Adrenal gland (tissue), 12 donors: ENCODE results near the gene LASP1. TPM values are rescaled to one million over a fixed set of nuclear protein-coding genes. Genes with fewer than 3 reads are reported as not detected.

ENCODE experiments used
- DNase-seq, 7 donors: peaks; one replicate each; pipeline ENCODE4 v3.0.0-alpha.2; 2019 to 2020
- H3K27ac ChIP-seq, 5 donors: fragments of 200-600 bp; sonication (generic) in 4 of 5; 1 replicate in 3 of 5; 2 replicates in 2 of 5; pipeline versions ENCODE4 v1.5.1 to v1.8.0; 2016 to 2020; ENCODE audit warnings: mild to moderate bottlenecking in 1 of 5
- H3K27me3 ChIP-seq: fragments of 200-600 bp; 2 replicates; pipeline ENCODE4 v1.8.0; 2021
- H3K36me3 ChIP-seq, 2 donors: fragments of 200-600 bp; replicated peaks in 1 of 2; 1 replicate in 1 of 2; 2 replicates in 1 of 2; pipeline versions ENCODE4 v1.5.1 to v1.8.0; 2018 to 2022
- H3K4me1 ChIP-seq, 2 donors: fragments of 200-600 bp; replicated peaks in 1 of 2; 1 replicate in 1 of 2; 2 replicates in 1 of 2; pipeline versions ENCODE4 v1.5.1 to v1.8.0; 2018 to 2021
- H3K4me3 ChIP-seq, 4 donors: fragments of 200-600 bp; sonication (generic) in 3 of 4; one replicate each; pipeline ENCODE4 v1.5.1; 2016 to 2018
- H3K9me3 ChIP-seq, 3 donors: fragments of 200-600 bp; sonication (generic) in 1 of 3; replicated peaks in 1 of 3; 1 replicate in 2 of 3; 2 replicates in 1 of 3; pipeline versions ENCODE4 v1.5.1 to v1.8.0; 2016 to 2021
- POLR2A ChIP-seq, 2 donors: fragments of 450-650 bp; IDR thresholded peaks; one replicate each; pipeline ENCODE4 v1.6.1; 2017; ENCODE audit warnings: antibody characterized with exemption in 2 of 2, mild to moderate bottlenecking in 2 of 2, moderate library complexity in 1 of 2
- WGBS, 4 donors: extraction: QIAGEN DNeasy Blood & Tissue Kit in 2 of 4; methylation state at CpG; one replicate each; pipeline versions ENCODE4 v1.1.5 to v1.1.7; 2013 to 2017; 5-methylcytosine and 5-hydroxymethylcytosine counted together
- intact Hi-C, 2 donors: fragments of 100-400 bp; cut with DNase I; formaldehyde crosslinking; loops; one replicate each; pipeline versions ENCODE4 v1.14.1 to v1.15.0; 2022 to 2023
- polyA plus RNA-seq, 3 donors: library from polyadenylated mRNA; stranded (reverse); fragments of 200-250 nt in 2 of 3; fragments of 350-450 nt in 1 of 3; fragmentation: Illumina TruSeq in 1 of 3; extraction: RNeasy Lipid Tissue Mini Kit (QIAGEN cat#74804) in 1 of 3; gene quantifications; one replicate each; pipeline ENCODE4 v1.2.3, GENCODE V29; 2013 to 2014
- total RNA-seq, 9 donors: library from RNA; depleted of rRNA in 4 of 9; stranded (reverse); fragments of >200 nt in 4 of 9; fragments of 120-200 nt in 1 of 9; fragmentation: NEBNext Ultra II Directional in 1 of 9; extraction: Animal tissue kit (Norgen Biotek cat#: 25700) in 1 of 9; gene quantifications; one replicate each; pipeline versions ENCODE4 v1.1.0 to v1.2.4, GENCODE V29; 2013 to 2023
- TF ChIP-seq, protein P1 (sequence below), 6 experiments: fragments of 450-650 bp in 4 of 6; fragments of 200-600 bp in 2 of 6; sonication (generic) in 1 of 6; IDR thresholded peaks; 1 replicate in 5 of 6; 2 replicates in 1 of 6; pipeline versions ENCODE4 v1.5.1 to v1.8.0; 2016 to 2021; ENCODE audit warnings: antibody characterized with exemption in 6 of 6, mild to moderate bottlenecking in 2 of 6, moderate library complexity in 1 of 6
- donor health status: healthy with polysubstance abuse.
- donor health status: Bipolar disorder and iron deficiency.
- donor health status: DM: yes; HTN: yes; CAD: no.
- donor health status: DM: no; HTN: no; CAD: no.
- donor health status: DM: no; HTN: no; CAD: no.
- donor health status: DM: yes; HTN: yes; CAD: no.

The LASP1 gene
- total and polyA plus RNA-seq, 12 donors, result 36.3 to 123 (median 88.0) TPM

DNA sequence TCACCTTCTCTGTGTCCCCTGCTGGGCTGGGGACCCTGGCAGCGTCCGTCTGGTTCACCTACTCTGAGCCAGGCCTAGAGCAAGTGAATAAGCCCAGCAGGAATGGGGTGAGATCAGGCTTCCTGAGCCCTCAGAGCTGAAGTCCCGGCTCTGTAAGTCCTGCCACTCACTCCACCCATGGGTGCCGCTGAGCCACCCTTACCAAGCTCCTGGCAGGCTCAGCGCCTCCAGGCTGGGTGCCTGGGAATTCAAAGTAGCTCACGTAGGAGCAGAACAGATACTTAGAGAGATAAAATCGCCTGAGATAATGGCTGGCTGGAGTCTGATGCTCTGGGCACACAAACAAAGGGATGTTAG, 45.8 kb downstream of the LASP1 start:
- intact Hi-C loops, result no loop called here
- DNase-seq, result peak in 1 of 7 donors; percentile 19
- H3K9me3 ChIP-seq, result no peaks in the 10 kb centered on the region
- TF ChIP-seq, protein P1, sequence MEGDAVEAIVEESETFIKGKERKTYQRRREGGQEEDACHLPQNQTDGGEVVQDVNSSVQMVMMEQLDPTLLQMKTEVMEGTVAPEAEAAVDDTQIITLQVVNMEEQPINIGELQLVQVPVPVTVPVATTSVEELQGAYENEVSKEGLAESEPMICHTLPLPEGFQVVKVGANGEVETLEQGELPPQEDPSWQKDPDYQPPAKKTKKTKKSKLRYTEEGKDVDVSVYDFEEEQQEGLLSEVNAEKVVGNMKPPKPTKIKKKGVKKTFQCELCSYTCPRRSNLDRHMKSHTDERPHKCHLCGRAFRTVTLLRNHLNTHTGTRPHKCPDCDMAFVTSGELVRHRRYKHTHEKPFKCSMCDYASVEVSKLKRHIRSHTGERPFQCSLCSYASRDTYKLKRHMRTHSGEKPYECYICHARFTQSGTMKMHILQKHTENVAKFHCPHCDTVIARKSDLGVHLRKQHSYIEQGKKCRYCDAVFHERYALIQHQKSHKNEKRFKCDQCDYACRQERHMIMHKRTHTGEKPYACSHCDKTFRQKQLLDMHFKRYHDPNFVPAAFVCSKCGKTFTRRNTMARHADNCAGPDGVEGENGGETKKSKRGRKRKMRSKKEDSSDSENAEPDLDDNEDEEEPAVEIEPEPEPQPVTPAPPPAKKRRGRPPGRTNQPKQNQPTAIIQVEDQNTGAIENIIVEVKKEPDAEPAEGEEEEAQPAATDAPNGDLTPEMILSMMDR (IDR thresholded peaks at IDR 0.05), result no peak
- TF ChIP-seq POLR2A (IDR thresholded peaks at IDR 0.05), result no peak
- WGBS, 4 donors, result 92 to 98% (median 96%) methylated on average over 5 to 7 of the region's 7 CpGs
- H3K4me1 ChIP-seq, result peaks cover 12% of the 10 kb centered on the region in 2 donors
- H3K36me3 ChIP-seq, result peaks cover 0 to 61% of the 10 kb centered on the region in 2 donors
- H3K4me3 ChIP-seq, result no peak overlapping the region
- no peak overlapping the region for H3K27ac ChIP-seq
- H3K27me3 ChIP-seq, result no peaks in the 10 kb centered on the region

DNA sequence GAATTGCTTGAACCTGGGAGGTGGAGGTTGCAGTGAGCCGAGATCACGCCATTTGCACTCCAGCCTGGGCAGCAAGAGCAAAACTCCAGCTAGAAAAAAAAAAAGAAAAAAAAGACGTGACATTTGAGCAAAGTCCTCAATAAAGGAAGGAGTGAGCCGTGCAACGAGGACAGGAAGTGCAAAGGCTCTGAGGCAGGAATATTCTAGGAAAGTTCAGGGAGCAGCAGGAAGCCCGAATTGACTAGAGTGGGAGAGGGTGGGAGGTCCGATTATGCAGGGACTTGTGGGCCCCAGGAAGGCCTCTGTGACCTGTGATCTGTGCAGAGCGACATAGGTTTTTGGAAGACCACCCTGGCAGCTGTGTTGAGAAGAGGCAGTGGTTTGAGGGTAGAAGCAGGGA, 46.9 kb downstream of the LASP1 start:
- DNase-seq, result peak in 1 of 7 donors; percentile 33

GRCh38 chr17:38917259-38917658, 47.4 kb downstream of the LASP1 start:
- TF ChIP-seq POLR2A (IDR thresholded peaks at IDR 0.05), result no peak
- TF ChIP-seq, protein P1 (IDR thresholded peaks at IDR 0.05), result no peak
- Histone ChIP-seq H3K4me3 (no peak overlapping the region), H3K4me1 (peaks cover 7 to 8% of the 10 kb centered on the region in 2 donors), H3K27ac (no peak overlapping the region), H3K27me3 (no peaks in the 10 kb centered on the region), H3K36me3 (peaks cover 0 to 61% of the 10 kb centered on the region in 2 donors), H3K9me3 (no peaks in the 10 kb centered on the region)
- WGBS, 4 donors, result 93 to 100% (median 97%) methylated on average over 3 of the region's 3 CpGs
- DNase-seq, result peak in 1 of 7 donors; percentile 21
- intact Hi-C loops, result no loop called here

More for the DNA sequence above, 46.9 kb downstream of the LASP1 start:
- H3K4me1 ChIP-seq, result peaks cover 12% of the 10 kb centered on the region in 2 donors
- H3K27ac ChIP-seq, result no peak overlapping the region
- H3K4me3 ChIP-seq, result no peak overlapping the region
- peaks cover 0 to 61% of the 10 kb centered on the region in 2 donors for H3K36me3 ChIP-seq
- intact Hi-C loops, result no loop called here
- H3K27me3 ChIP-seq, result no peaks in the 10 kb centered on the region
- WGBS, 4 donors, result 64 to 81% (median 74%) methylated on average over 8 of the region's 8 CpGs
- no peaks in the 10 kb centered on the region for H3K9me3 ChIP-seq
- no peak for TF ChIP-seq POLR2A (IDR thresholded peaks at IDR 0.05)
- TF ChIP-seq, protein P1 (IDR thresholded peaks at IDR 0.05), result no peak

GRCh38 chr17:38918129-38918913, 48.5 kb downstream of the LASP1 start:
- intact Hi-C loops, result no loop called here
- H3K4me1 ChIP-seq, result peaks cover 5 to 9% of the 10 kb centered on the region in 2 donors
- no peak overlapping the region for H3K4me3 ChIP-seq
- no peak overlapping the region for H3K27ac ChIP-seq
- no peaks in the 10 kb centered on the region for H3K9me3 ChIP-seq
- peak in 1 of 7 donors; percentile 52 for DNase-seq
- no peaks in the 10 kb centered on the region for H3K27me3 ChIP-seq
- no peak for TF ChIP-seq POLR2A (IDR thresholded peaks at IDR 0.05)
- TF ChIP-seq, protein P1 (IDR thresholded peaks at IDR 0.05), result no peak
- WGBS, 4 donors, result 81 to 92% (median 87%) methylated on average over 33 to 37 of the region's 37 CpGs
- peaks cover 0 to 61% of the 10 kb centered on the region in 2 donors for H3K36me3 ChIP-seq
